Gastrocnemius medialis (tissue), 4 donors: Measurements from ENCODE around the gene PCID2.

ENCODE experiments used
- CTCF ChIP-seq, 5 experiments: fragments of 450-650 bp in 3 of 5; fragments of 200-600 bp in 2 of 5; sonication (generic) in 2 of 5; IDR thresholded peaks in 4 of 5; conservative IDR thresholded peaks in 1 of 5; 1 replicate in 4 of 5; 2 replicates in 1 of 5; pipeline ENCODE4 v1.5.1; 2016 to 2019; ENCODE audit warnings: antibody characterized with exemption in 5 of 5, mild to moderate bottlenecking in 3 of 5, moderate library complexity in 3 of 5
- POLR2A ChIP-seq, 2 donors: fragments of 450-650 bp; IDR thresholded peaks; one replicate each; pipeline ENCODE4 v1.6.1; 2017; ENCODE audit warnings: antibody characterized with exemption in 2 of 2, mild to moderate bottlenecking in 2 of 2, moderate library complexity in 2 of 2

- TF ChIP-seq CTCF (IDR thresholded peaks at IDR 0.05 in 4 of 5, conservative IDR thresholded peaks at IDR 0.05 in 1 of 5) (no peak), POLR2A (IDR thresholded peaks at IDR 0.05) (peak; percentile 70 to 72)
Measured at GRCh38 chr13:113209336-113209758, 878 bp upstream of the PCID2 start, which contains the start of gene CUL4A.
